Activated CD8-positive, alpha-beta memory T cell treated with anti-CD3 and anti-CD28 coated beads for 48 hours (primary cell): ENCODE results near the gene BOLA2.
"Not testable (repeated sequence)": the region's sequence is repeated elsewhere in the genome, so short reads cannot be mapped to it uniquely, and the experiment has no call there.

ENCODE experiments used
- DNase-seq, 3 experiments: peaks; one replicate each; pipeline ENCODE4 v3.0.0-alpha.2; 2020; ENCODE audit warnings: low read depth in 2 of 3, low spot score in 2 of 3

The BOLA2 gene

GRCh38 chr16:29454269-29454668 is at the start of gene BOLA2, which contains the start of gene SLX1B:
BOLA2 (minus strand) TSS chr16:29454351; CDS start chr16:29454253, 98 bp downstream.
SLX1B (plus strand) TSS chr16:29454533.
- DNase-seq, result not testable (repeated sequence)

DNA sequence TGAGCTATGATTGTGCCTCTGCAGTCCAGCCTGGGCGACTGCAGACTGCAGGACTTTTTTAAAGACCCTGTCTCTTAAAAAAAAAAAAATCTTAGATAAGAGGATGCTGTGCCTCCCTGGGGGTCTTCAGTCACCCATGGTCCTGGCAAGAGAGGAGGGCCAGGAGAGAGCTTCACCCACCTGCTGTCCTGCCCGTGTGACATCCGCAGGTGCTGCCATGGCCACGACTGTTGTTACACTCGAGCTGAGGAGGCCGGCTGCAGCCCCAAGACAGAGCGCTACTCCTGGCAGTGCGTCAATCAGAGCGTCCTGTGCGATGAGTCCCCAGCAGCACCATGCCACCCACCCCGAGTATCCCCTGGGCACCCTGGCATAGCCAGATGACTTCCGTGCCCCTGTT is 28.1 kb upstream of the BOLA2 start:
- DNase-seq, result peak in 1 of 3 experiments; percentile 0

DNA sequence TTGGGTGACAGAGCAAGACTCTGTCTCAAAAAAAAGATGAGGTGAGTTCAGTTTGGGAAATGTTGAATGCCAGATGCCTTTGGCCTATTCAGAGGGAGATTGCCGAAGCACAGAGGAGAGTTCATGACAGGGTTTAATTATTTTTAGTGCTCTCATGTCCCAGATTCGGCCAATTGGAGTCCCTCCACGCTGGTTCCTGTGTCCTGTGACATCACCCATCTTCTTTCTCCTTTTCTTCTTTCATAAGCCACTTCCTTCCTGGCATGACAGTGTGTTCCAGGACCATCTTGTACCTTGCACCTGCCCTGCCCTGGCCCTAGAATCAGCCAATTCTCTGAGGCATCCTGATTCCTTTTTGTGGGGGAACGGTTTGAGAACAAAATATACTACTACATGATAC is 17.9 kb upstream of the BOLA2 start:
- not testable (repeated sequence) for DNase-seq

DNA sequence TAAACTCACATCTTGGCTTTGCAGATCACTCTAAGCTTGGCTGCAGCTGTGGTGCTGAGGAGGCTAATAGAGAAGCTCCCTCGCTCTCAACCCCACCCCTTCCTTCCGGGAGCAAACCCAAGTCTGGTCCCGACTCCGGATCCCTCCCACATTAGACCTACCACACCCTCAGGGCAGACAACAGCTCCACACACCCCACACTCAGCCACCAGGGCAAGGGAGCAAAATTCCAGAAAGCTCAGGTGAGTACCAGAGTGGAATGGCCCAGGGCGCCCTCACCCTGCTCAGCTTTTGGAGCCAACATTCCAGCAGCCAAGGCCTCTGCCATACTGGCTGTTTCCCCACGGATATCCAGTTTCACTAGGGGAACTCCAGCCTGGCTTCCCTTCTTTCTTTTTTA is 15.5 kb upstream of the BOLA2 start:
- peak in 1 of 3 experiments; percentile 0 for DNase-seq

DNA sequence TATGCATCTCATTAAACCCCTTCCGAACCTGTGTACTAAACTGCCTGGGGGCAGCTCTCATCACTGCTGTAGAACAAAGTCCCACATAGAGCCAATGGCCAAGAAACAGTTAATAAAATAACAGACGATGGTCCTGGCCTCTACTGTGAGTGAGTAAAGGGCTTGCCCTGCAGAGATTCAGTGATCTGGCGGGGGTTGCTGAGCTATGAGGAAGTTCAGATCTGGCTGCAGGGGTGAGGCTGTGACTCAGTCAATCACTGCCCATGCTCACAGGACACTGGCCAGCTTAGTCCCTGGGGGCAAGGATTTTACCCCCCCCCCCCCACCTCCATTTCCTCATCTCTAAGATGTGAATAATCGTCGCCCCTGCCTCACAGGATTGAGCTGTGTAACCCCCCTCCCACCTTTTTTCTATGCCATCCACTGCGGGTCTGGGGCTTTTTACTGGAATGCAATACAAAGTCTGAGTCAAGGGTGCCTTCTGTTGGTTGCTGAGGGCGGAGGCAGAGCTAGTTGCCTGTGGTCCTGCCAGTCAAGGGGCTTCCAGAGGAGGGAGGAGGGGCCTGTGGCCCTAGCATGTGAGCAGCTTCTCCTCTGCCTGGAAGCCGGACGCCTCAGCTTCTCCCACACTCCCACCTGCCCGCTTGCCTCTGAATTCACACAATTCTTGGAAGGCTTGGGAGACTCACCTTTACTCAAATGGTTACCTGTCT is 13.7 kb upstream of the BOLA2 start:
- not testable (repeated sequence) for DNase-seq

GRCh38 chr16:29466904-29467303 is 12.8 kb upstream of the BOLA2 start:
- not testable (repeated sequence) for DNase-seq

DNA sequence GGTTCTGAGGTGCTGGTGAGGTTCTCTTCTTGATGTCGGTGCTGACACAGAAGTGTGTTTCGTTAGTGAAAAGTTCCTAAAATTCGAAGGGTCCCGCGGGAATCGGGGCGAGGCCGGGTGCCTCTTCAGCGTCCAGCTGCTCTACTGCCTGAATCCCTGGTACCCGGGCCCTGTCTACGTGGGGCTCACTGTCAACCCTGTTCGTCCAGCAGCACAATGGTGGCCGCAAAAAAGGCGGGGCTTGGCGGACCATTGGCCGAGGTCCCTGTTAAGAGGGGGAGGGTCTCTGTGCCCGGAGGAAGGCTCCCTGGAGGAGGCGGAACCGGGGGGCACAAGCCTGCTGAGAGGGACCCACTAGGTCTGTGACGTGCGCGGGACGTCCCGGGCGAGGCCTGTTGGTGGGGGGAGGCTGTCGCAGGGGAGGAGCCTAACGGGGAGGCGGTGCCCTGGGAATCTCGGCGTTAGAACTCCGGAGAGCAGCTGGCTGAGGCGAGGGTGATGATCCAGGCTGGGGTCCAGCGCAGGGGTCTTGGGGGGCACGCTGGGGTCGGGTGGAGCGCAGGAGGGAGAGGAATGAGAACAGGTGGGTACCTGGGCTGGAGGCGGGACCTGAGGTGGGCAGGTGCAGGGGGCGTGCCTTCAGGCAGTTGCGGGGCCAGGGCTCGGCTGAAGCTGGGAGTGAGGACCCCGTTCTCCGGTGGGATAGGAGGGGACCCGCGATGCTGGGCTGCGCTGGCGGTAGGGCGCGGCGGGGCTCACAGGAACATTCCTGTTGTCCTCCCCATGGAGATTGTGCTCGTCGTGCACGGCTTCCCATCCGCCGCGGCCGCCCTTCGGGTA is 12.1 kb upstream of the BOLA2 start:
- not testable (repeated sequence) for DNase-seq

- not testable (repeated sequence) for DNase-seq
These were observed 6.5 kb upstream of the BOLA2 start for GRCh38 chr16:29460647-29461030.

DNA sequence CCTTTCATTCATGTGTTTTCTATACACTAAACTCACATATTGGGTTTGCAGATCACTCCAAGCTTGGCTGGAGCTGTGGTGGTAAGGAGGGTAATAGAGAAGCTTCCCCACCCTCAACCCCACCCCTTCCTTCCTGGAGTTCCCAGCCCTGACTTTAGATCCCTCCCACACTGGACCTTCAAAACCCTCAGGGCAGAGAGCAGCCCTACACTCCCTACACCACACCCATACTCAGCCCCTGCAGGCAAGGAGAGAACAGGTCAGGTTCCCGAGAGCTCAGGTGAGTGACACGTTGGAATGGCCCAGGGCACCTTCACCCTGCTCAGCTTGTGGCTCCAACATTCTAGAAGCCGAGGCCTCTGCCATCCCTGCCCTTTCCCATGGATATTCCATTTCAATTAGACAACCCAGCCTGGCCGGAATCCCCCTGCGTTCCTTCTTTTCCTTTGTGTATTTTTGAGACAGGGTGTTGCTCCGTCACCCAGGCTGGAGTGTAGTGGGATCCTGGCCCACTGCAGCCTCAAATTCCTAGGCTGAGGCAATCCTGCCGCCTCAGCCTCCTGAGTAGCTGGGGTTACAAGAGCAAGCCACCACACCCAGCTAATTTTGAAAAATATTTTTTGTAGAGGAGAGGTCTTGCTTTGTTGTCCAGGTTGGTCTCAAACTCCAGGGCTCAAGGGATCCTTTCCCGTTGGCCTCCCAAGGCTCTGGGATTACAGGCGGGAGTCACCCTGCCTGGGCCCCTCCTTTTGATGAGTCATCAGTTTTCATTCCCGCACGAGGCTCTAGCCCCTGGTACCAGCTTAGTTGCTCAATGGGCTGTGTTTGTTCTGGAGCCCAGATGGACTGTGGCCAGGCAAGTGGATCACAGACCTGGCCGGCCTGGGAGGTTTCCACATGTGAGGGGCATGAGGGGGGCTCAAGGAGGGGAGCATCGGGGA is 5.8 kb upstream of the BOLA2 start, which contains the start of gene SULT1A4:
SULT1A4 (plus strand) TSS at position 208 of the 941 bp plus-strand sequence. CDS start 1,473 bp downstream, outside the sequence.
- not testable (repeated sequence) for DNase-seq

- DNase-seq, result not testable (repeated sequence)
These were observed 3.5 kb upstream of the BOLA2 start for GRCh38 chr16:29457660-29458059.

DNA sequence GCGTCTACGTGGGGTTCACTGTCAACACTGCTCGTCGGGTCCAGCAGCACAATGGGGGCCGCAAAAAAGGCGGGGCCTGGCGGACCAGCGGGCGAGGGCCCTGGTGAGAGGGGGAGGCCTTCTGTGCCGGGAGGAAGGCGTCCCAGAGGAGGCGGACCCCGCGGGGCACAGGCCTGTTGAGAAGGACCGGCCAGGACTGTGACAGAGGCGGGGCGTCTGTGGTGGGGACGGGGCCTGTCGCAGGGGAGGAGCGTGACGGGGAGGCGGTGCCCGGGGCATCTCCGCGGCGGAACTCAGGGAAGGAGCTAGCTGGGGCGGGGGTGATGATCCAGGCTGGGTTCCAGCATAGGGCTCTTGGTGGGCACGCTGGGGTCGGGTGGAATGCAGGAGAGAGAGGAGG is 677 bp upstream of the BOLA2 start:
- DNase-seq, result not testable (repeated sequence)

DNA sequence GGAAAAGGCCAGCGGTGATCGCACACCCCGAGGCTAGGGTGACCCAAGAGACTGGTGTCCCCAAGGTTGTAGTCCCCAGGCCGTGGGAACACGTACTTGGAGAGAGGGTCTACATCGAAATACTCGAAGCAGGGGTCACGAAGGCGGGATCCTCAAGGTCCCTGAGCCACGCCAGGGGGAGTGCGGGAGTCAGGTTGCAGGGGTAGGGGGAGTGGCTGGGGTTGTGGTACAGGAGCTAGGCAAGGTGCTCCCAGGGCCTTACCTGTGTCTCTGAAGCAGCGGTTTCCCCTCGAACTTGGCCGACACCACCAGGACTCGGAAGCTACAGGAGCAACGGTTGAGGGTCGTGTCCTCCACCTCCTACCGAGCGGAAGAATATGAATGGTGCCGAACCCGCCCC is 397 bp downstream of the BOLA2 start:
- not testable (repeated sequence) for DNase-seq

DNA sequence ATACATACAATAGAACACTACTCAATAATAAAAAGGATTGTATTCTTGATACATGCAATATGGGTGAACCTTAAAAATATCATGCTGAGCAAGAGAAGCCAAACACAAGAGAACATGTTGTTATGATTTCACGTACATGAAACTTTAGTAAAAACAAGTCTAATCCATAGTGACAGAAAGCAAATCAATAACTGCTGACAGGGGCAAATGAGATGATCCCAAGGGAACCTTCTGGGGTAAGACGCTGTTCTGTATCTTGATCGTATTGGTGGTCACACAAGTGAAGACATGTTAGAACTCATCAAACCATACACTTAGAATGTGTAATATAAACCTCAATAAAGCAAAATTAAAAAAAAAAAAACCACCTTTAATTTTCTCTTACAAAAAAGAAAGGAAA is 28.8 kb downstream of the BOLA2 start:
- not testable (repeated sequence) for DNase-seq

DNA sequence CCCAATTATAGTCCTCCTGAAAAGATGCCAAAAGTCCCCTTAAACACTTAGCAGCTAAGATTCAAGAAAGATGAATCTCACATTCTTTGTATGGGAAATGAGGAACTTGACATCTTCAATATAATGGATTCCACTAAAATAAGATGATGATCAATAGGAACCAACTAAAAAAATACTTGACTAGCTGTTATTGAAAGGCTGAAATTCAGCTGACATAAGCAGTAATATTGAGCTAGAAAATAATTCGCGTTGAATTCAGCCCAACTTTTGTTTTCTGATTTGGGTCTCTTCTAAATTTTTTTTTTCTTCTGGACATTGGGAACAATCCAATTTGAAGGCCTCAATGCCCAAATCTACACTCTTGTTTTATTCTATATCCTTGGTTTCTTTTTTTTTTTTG is 30.6 kb downstream of the BOLA2 start:
- DNase-seq, result not testable (repeated sequence)

DNA sequence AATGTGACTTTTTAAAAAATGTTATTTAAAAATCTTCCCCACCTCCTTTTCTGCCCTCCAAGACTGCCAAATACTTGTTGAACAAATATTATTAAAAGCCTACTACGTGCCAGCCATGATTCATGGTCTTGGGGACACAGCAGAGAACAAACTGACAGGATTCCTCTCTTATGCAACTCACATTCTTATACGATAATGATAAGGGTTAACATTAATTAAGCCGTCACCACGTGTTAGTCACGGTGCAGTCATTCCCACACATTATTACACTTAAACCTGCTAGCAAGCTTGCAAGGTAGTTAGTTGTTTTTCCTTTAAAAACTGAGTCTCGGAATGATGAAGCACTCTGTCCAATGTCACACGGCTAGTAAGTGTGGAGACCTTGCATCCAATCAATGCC is 48.9 kb downstream of the BOLA2 start:
- not testable (repeated sequence) for DNase-seq
